PFSK-1 (cell line): ENCODE measurements around the gene CATSPER1.

Experiments
- FOXP2 ChIP-seq: optimal IDR thresholded peaks from 2 replicates; pipeline ENCODE3; 2011; ENCODE audit warnings: borderline replicate concordance, control low read depth, inconsistent platforms; ENCODE audit not compliant: insufficient read depth; ENCODE audit errors: extremely low read length, extremely low read depth
- POLR2AphosphoS5 ChIP-seq: IDR thresholded peaks from 2 replicates; pipeline ENCODE4 v1.6.1; 2012; ENCODE audit warnings: low read depth, mild to moderate bottlenecking, control low read depth, low read length, moderate library complexity
- REST ChIP-seq, 2 experiments: IDR thresholded peaks; 2 replicates each; pipeline versions ENCODE4 v1.6.1 to v1.8.0; 2011 to 2012; ENCODE audit warnings: low read depth in 2 of 2, low read length in 2 of 2, control low read depth in 1 of 2, inconsistent platforms in 1 of 2, mild to moderate bottlenecking in 1 of 2, moderate library complexity in 1 of 2; ENCODE audit not compliant: insufficient read depth in 1 of 2
- SIN3A ChIP-seq: IDR thresholded peaks from 2 replicates; pipeline ENCODE4 v1.6.1; 2012; ENCODE audit warnings: mild to moderate bottlenecking, low read length, moderate library complexity, borderline replicate concordance; ENCODE audit not compliant: insufficient read depth
- TAF1 ChIP-seq: IDR thresholded peaks from 2 replicates; pipeline ENCODE4 v1.6.1; 2012; ENCODE audit warnings: low read length, control low read depth, borderline replicate concordance; ENCODE audit not compliant: insufficient read depth

CATSPER1 gene

GRCh38 chr11:66039765-66040164 lies 13.5 kb upstream of the CATSPER1 start:
- TF ChIP-seq FOXP2: no peak
- no peak for TF ChIP-seq TAF1
- no peak for TF ChIP-seq SIN3A
- TF ChIP-seq REST (IDR thresholded peaks at IDR 0.05; ENCODE audit: insufficient read depth in 1 of 2, low read depth in 2 of 2, low read length in 2 of 2): no peak

- no peak for TF ChIP-seq POLR2AphosphoS5
- no peak for TF ChIP-seq REST (IDR thresholded peaks at IDR 0.05; ENCODE audit: insufficient read depth in 1 of 2, low read depth in 2 of 2, low read length in 2 of 2)
- no peak for TF ChIP-seq SIN3A
- no peak for TF ChIP-seq FOXP2
- TF ChIP-seq TAF1: no peak
Measured at GRCh38 chr11:66037327-66037726, 11.0 kb upstream of the CATSPER1 start.

- no peak for TF ChIP-seq TAF1
- TF ChIP-seq REST (IDR thresholded peaks at IDR 0.05; ENCODE audit: insufficient read depth in 1 of 2, low read depth in 2 of 2, low read length in 2 of 2): no peak
- no peak for TF ChIP-seq FOXP2
Measured at GRCh38 chr11:66036334-66036710, 10.0 kb upstream of the CATSPER1 start.

- TF ChIP-seq FOXP2: no peak
- no peak for TF ChIP-seq SIN3A
- TF ChIP-seq REST (IDR thresholded peaks at IDR 0.05; ENCODE audit: insufficient read depth in 1 of 2, low read depth in 2 of 2, low read length in 2 of 2): no peak
- TF ChIP-seq TAF1: no peak
- TF ChIP-seq POLR2AphosphoS5: no peak
Measured at GRCh38 chr11:66035653-66036333, 9.5 kb upstream of the CATSPER1 start.
